Subcutaneous abdominal adipose tissue (tissue), 5 donors: ENCODE measurements around the gene VCL.

Experiments used
- H3K27ac ChIP-seq: one replicate; pipeline ENCODE4 v1.7.0; 2013; ENCODE audit warnings: low read depth, mild to moderate bottlenecking, inconsistent platforms, low read length, moderate library complexity
- H3K27me3 ChIP-seq, 5 donors: one replicate each; pipeline ENCODE4 v1.7.0; 2013; ENCODE audit warnings: low read length in 5 of 5, inconsistent platforms in 1 of 5; ENCODE audit not compliant: control insufficient read depth in 5 of 5, insufficient read depth in 4 of 5
- H3K36me3 ChIP-seq, 5 donors: one replicate each; pipeline ENCODE4 v1.7.0; 2013; ENCODE audit warnings: low read length in 5 of 5; ENCODE audit not compliant: control insufficient read depth in 5 of 5, insufficient read depth in 5 of 5
- H3K4me1 ChIP-seq, 5 donors: one replicate each; pipeline ENCODE4 v1.7.0; 2013; ENCODE audit warnings: low read length in 5 of 5, mild to moderate bottlenecking in 3 of 5, moderate library complexity in 1 of 5; ENCODE audit not compliant: control insufficient read depth in 5 of 5, insufficient read depth in 5 of 5
- H3K4me3 ChIP-seq, 5 donors: one replicate each; pipeline ENCODE4 v1.7.0; 2013; ENCODE audit warnings: low read length in 5 of 5, low read depth in 1 of 5
- H3K9ac ChIP-seq, 5 donors: one replicate each; pipeline ENCODE4 v1.7.0; 2013; ENCODE audit warnings: low read length in 5 of 5, mild to moderate bottlenecking in 4 of 5, moderate library complexity in 3 of 5
- H3K9me3 ChIP-seq, 5 donors: one replicate each; pipeline ENCODE4 v1.7.0; 2013; ENCODE audit warnings: low read length in 5 of 5; ENCODE audit not compliant: control insufficient read depth in 5 of 5
- donor health status: healthy.
- donor health status: healthy.
- donor health status: healthy.
- donor health status: healthy.
- donor health status: healthy.

VCL gene

GRCh38 chr10:74167443-74167842, 169.5 kb downstream of the VCL start:
- Histone ChIP-seq H3K9me3 (no peaks in the 10 kb centered on the region), H3K36me3 (no peaks in the 10 kb centered on the region), H3K27ac (no peak overlapping the region), H3K9ac (no peak overlapping the region), H3K27me3 (no peaks in the 10 kb centered on the region), H3K4me3 (no peak overlapping the region), H3K4me1 (peaks cover 0 to 6% (median 2%) of the 10 kb centered on the region in 5 donors)
